PC-9 (cell line): ENCODE measurements around the gene CARMIL3. TPM values are rescaled to one million over a fixed set of nuclear protein-coding genes. Genes with fewer than 3 reads are reported as not detected.

Experiments
- BruUV-seq: library from RNA; stranded (reverse); fragments of 400-500 nt; replicated peaks from 2 replicates; lab custom pipeline; 2021; lab: Mats Ljungman, UMichigan
- CTCF ChIA-PET: fragments of 300-600 bp; sonication (Branson Sonifier 250); formaldehyde crosslinking; loops from one replicate; lab custom pipeline; 2022; ENCODE audit warnings: antibody characterized with exemption; lab: Charles Lee
- POLR2A ChIA-PET: fragments of 300-600 bp; sonication (Branson Sonifier 250); formaldehyde crosslinking; loops from one replicate; lab custom pipeline; 2022; ENCODE audit warnings: antibody characterized with exemption; ENCODE audit not compliant: unreplicated experiment; lab: Charles Lee
- DNase-seq, 2 experiments: peaks; one replicate each; pipeline versions ENCODE4 v3.0.0 to v3.0.0-alpha.2; 2015 to 2022; ENCODE audit warnings: mixed read lengths in 1 of 2
- H2AFZ ChIP-seq: fragments of 200-600 bp; sonication (generic); 2 replicates; pipeline ENCODE4 v1.8.1; 2017; ENCODE audit warnings: antibody characterized with exemption
- H3F3A ChIP-seq: fragments of 200-600 bp; sonication (generic); 2 replicates; pipeline ENCODE4 v1.8.1; 2017; ENCODE audit warnings: antibody characterized with exemption, mild to moderate bottlenecking, low read depth; ENCODE audit not compliant: insufficient read depth
- H3K27ac ChIP-seq: fragments of 200-600 bp; sonication (generic); 2 replicates; pipeline ENCODE4 v1.6.1; 2016; ENCODE audit warnings: mixed run types
- H3K27me3 ChIP-seq: fragments of 200-600 bp; sonication (generic); 2 replicates; pipeline ENCODE4 v1.6.1; 2016; ENCODE audit warnings: low read depth, mixed run types; ENCODE audit not compliant: insufficient read depth
- H3K36me3 ChIP-seq: fragments of 200-600 bp; sonication (generic); 2 replicates; pipeline ENCODE4 v1.6.1; 2016; ENCODE audit warnings: low read depth, mixed run types
- H3K4me1 ChIP-seq: fragments of 200-600 bp; sonication (generic); replicated peaks from 2 replicates; pipeline ENCODE4 v1.6.1; 2016; ENCODE audit warnings: mixed run types; ENCODE audit not compliant: insufficient read depth
- H3K4me2 ChIP-seq: fragments of 200-600 bp; sonication (generic); 2 replicates; pipeline ENCODE4 v1.6.1; 2017; ENCODE audit warnings: mixed run types
- H3K4me3 ChIP-seq: fragments of 200-600 bp; sonication (generic); 2 replicates; pipeline ENCODE4 v1.6.1; 2016; ENCODE audit warnings: mixed run types
- H3K79me2 ChIP-seq: fragments of 200-600 bp; sonication (generic); 2 replicates; pipeline ENCODE4 v1.6.1; 2017; ENCODE audit warnings: low read depth, mixed run types
- H3K9me2 ChIP-seq: fragments of 200-600 bp; sonication (generic); 2 replicates; pipeline ENCODE4 v1.8.1; 2017; ENCODE audit warnings: mild to moderate bottlenecking; ENCODE audit not compliant: insufficient read depth
- H3K9me3 ChIP-seq: fragments of 200-600 bp; sonication (generic); 2 replicates; pipeline ENCODE4 v1.8.1; 2016; ENCODE audit warnings: low read depth; ENCODE audit not compliant: insufficient read depth
- H4K20me1 ChIP-seq: fragments of 200-600 bp; sonication (generic); 2 replicates; pipeline ENCODE4 v1.8.1; 2017; ENCODE audit not compliant: insufficient read depth
- CTCF ChIP-seq: fragments of 200-600 bp; sonication (generic); conservative IDR thresholded peaks from 2 replicates; pipeline ENCODE4 v1.6.1; 2017; ENCODE audit warnings: mixed run types, antibody characterized with exemption, mild to moderate bottlenecking, moderate library complexity
- EZH2 ChIP-seq: fragments of 200-600 bp; sonication (generic); IDR thresholded peaks from 2 replicates; pipeline ENCODE4 v1.8.0; 2017; ENCODE audit warnings: antibody characterized with exemption, low read depth
- intact Hi-C: fragments of 100-400 bp; cut with micrococcal nuclease; formaldehyde crosslinking; loops from one replicate; pipeline ENCODE4 v1.10.0; 2022; ENCODE audit not compliant: unreplicated experiment
- total RNA-seq: library from RNA; stranded (reverse); gene quantifications from 2 replicates; pipeline ENCODE4 v1.2.3, GENCODE V29; 2021

CARMIL3 gene
- total RNA-seq, 1 experiment from 2014 or later, result not detected

- no peak overlapping the region for H2AFZ ChIP-seq
- no peak overlapping the region for H3K4me3 ChIP-seq
- peaks cover under 1% of the 10 kb centered on the region; the same call in 1 of the 2 replicates for H3K4me1 ChIP-seq
- POLR2A ChIA-PET, result no interaction called here
- no peaks in the 10 kb centered on the region for H3K36me3 ChIP-seq
- intact Hi-C loops, result no loop called here
- TF ChIP-seq CTCF, result no peak
- no peak for DNase-seq
- CTCF ChIA-PET, result no interaction called here
- no peaks in the 10 kb centered on the region for H3K79me2 ChIP-seq
- H3K9me3 ChIP-seq, result no peaks in the 10 kb centered on the region
- no peaks in the 10 kb centered on the region for H4K20me1 ChIP-seq
- H3K27me3 ChIP-seq, result no peaks in the 10 kb centered on the region
- no peak overlapping the region for H3K27ac ChIP-seq
- H3F3A ChIP-seq, result no peaks in the 10 kb centered on the region
- no peak overlapping the region for H3K4me2 ChIP-seq
- H3K9me2 ChIP-seq, result no peaks in the 10 kb centered on the region
- BruUV-seq, result no TSS peak
Measured at GRCh38 chr14:24087004-24087403, 35.2 kb downstream of the CARMIL3 start.

- Histone ChIP-seq H3K27ac (no peak overlapping the region), H3K79me2 (no peaks in the 10 kb centered on the region), H2AFZ (no peak overlapping the region), H3K27me3 (no peaks in the 10 kb centered on the region), H3K9me2 (0 out of 2 replicates have a peak, but pooled peaks cover under 1% of the 10 kb centered on the region), H3K4me2 (no peak overlapping the region), H3K4me1 (peaks cover 2% of the 10 kb centered on the region; the same call in 1 of the 2 replicates), H3K36me3 (no peaks in the 10 kb centered on the region), H4K20me1 (no peaks in the 10 kb centered on the region), H3K9me3 (no peaks in the 10 kb centered on the region), H3F3A (no peaks in the 10 kb centered on the region), H3K4me3 (no peak overlapping the region)
- TF ChIP-seq CTCF, result no peak
- no peak for TF ChIP-seq EZH2
- ChIA-PET CTCF (interaction anchor here (0.7 kb wide), 1 partner anchor 36 kb away, joined by 4 read pairs; no protein-coding TSS in a partner anchor), POLR2A (no interaction called here)
- no peak for DNase-seq
- BruUV-seq, result no TSS peak
- intact Hi-C loops, result no loop called here
Measured at GRCh38 chr14:24088095-24088494, 36.3 kb downstream of the CARMIL3 start.

GRCh38 chr14:24089890-24090289 is 38.1 kb downstream of the CARMIL3 start:
- intact Hi-C loops, result loop anchor here (1.0 to 5.0 kb wide), 3 partner anchors 32 to 75 kb away; partner anchors contain the start of gene IRF9

More at GRCh38 chr14:24089890-24090289, 38.1 kb downstream of the CARMIL3 start:
- TF ChIP-seq CTCF, result no peak
- TF ChIP-seq EZH2, result no peak
- no peaks in the 10 kb centered on the region for H3K9me3 ChIP-seq
- DNase-seq, result no peak
- POLR2A ChIA-PET, result interaction anchor here (0.6 kb wide), 1 partner anchor 352 kb away, joined by 3 read pairs; no protein-coding TSS in a partner anchor
- no peak overlapping the region for H3K4me2 ChIP-seq
- no peaks in the 10 kb centered on the region for H4K20me1 ChIP-seq
- peaks cover 8% of the 10 kb centered on the region for H3K4me1 ChIP-seq
- no peaks in the 10 kb centered on the region for H3K36me3 ChIP-seq
- no peak overlapping the region for H2AFZ ChIP-seq
- CTCF ChIA-PET, result interaction anchor here (1.1 to 1.2 kb wide), 2 partner anchors 19 to 32 kb away, joined by 5 read pairs; no protein-coding TSS in a partner anchor
- no TSS peak for BruUV-seq
- 0 out of 2 replicates have a peak, but pooled peaks cover 3% of the 10 kb centered on the region for H3K9me2 ChIP-seq
- no peak overlapping the region for H3K4me3 ChIP-seq
- no peak overlapping the region for H3K27ac ChIP-seq
- H3K79me2 ChIP-seq, result peaks cover 2% of the 10 kb centered on the region; the same call in 1 of the 2 replicates
- H3K27me3 ChIP-seq, result no peaks in the 10 kb centered on the region
- peaks cover 4% of the 10 kb centered on the region; the same call in 1 of the 2 replicates for H3F3A ChIP-seq
